GM12872 (cell line): ENCODE measurements around the gene EPB42.

Experiments used
- TF ChIP-seq, protein P1 (sequence below): IDR thresholded peaks from 3 replicates; pipeline ENCODE4 v1.5.1; 2011; ENCODE audit warnings: low read depth, mild to moderate bottlenecking, low read length, moderate library complexity; ENCODE audit not compliant: insufficient read depth

The EPB42 gene

GRCh38 chr15:43258781-43259180 is 38.0 kb upstream of the EPB42 start:
- TF ChIP-seq, protein P1, sequence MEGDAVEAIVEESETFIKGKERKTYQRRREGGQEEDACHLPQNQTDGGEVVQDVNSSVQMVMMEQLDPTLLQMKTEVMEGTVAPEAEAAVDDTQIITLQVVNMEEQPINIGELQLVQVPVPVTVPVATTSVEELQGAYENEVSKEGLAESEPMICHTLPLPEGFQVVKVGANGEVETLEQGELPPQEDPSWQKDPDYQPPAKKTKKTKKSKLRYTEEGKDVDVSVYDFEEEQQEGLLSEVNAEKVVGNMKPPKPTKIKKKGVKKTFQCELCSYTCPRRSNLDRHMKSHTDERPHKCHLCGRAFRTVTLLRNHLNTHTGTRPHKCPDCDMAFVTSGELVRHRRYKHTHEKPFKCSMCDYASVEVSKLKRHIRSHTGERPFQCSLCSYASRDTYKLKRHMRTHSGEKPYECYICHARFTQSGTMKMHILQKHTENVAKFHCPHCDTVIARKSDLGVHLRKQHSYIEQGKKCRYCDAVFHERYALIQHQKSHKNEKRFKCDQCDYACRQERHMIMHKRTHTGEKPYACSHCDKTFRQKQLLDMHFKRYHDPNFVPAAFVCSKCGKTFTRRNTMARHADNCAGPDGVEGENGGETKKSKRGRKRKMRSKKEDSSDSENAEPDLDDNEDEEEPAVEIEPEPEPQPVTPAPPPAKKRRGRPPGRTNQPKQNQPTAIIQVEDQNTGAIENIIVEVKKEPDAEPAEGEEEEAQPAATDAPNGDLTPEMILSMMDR: no peak

GRCh38 chr15:43256341-43256740 is 35.5 kb upstream of the EPB42 start:
- TF ChIP-seq, protein P1: no peak

DNA sequence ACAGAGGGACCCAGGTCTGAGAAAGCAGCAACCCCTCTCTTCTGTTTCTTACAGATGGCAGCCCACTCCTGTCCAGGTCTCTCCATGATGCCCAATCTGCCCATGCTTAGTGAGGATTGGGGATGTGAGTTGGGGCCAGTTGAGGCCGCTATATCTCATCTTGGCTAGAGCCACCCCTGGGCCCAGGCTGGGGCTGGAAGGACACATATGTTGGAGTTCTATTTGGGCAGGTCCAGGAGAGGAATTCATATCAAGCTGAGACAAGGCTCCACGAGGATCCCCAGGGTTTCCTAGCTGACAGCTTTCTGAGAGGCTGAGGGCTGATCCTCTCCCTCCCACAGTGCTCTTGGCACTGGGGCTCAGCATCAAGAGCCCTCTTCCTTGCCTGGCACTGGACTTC is 34.6 kb upstream of the EPB42 start:
- TF ChIP-seq, protein P1: no peak

- TF ChIP-seq, protein P1: no peak
These were observed 32.9 kb upstream of the EPB42 start for GRCh38 chr15:43253431-43254403.

DNA sequence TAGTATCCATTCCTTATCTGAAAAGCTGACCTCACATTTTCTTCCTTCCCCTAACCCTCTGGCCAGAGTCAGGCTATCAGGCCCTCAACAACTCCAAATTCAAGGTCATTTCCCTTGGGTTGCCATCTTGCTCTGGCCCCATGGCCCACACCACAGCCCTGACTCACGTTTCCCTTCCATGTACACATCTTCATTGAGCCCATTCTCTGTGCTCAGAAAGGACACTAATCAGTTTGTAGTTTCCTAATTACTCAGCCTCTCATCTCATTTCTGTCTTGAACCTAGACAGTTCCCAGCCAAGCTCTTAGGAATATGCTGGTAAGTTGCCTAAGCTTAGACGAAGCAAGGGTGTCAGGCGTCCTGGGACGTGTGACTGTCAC is 31.0 kb upstream of the EPB42 start:
- TF ChIP-seq, protein P1: no peak

DNA sequence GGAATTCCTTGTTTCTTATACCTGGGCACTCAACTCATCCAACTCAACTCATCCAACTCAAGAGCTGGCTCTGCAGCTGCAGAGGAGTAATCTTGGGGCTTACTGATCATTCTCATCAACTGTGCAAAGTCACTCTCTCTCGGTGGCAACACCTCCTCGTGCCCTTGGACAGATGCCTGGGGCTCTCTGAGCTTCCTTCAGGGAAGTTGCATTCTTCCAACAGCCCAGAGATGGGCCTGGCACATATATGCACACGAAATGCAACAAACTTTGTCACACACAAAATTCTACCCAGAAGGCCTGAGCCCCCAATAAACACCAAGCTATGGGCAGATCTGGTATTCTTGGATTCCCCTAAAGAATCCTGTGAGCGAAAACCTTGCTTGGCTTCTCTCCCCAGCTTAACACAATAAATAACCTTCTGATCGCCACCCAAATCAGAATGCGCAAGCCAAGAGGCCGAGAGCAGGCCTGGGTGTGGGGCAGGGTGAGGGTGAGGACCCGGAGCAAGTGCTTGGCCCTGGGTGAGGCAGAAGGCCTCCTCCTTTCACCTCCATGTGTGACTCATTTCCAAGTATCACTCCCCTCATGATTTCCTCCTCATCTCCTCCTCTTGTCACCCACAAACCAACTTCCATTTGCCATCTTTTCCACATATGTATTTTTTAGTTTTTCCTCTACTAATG is 30.5 kb upstream of the EPB42 start:
- TF ChIP-seq, protein P1: no peak

DNA sequence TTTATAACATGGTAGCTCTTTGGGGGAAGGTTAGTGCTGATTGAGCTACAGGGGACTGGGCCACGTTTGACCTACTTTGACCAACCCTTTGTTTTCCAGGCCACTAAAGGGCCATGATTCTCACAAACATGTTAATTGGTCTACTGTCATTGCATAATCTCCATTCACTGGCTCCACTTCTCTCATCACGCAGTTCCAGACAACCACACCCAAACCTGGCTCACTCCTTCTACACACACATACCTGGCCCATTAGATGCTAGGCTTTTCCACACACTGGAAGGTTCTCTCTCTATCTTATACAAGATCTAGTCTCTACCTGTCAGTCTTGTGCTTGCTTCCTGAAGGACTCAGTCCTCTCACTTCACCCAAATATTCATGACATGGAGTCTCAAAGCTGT is 30.0 kb upstream of the EPB42 start:
- TF ChIP-seq, protein P1: no peak
